Naive B cell (primary cell): Measurements from ENCODE around the gene SLC6A1. TPM values are rescaled to one million over a fixed set of nuclear protein-coding genes. Genes with fewer than 3 reads are reported as not detected.

Source experiments
- polyA plus RNA-seq, 6 donors: library from polyadenylated mRNA; unstranded; fragments of 300-500 nt; fragmentation: Illumina TruSeq; gene quantifications; one replicate each; pipeline ENCODE4 v1.2.3, GENCODE V29; 2021; ENCODE audit warnings: low read depth in 6 of 6

Gene SLC6A1
- polyA plus RNA-seq, 6 donors from 2014 or later = not detected

Other genes starting within 250 kb of the SLC6A1 start
- gene SLC6A11, start 176.5 kb upstream of the SLC6A1 start, polyA plus RNA-seq = not detected
- gene HRH1, start 161.7 kb downstream of the SLC6A1 start, polyA plus RNA-seq = not detected